ENCODE results near the gene RNASET2. TPM values are rescaled to one million over a fixed set of nuclear protein-coding genes. Genes with fewer than 3 reads are reported as not detected.
"Not testable (repeated sequence)": the region's sequence is repeated elsewhere in the genome, so short reads cannot be mapped to it uniquely, and the experiment has no call there.

RNASET2 gene
- total RNA-seq, 1 experiment from 2014 or later = 10.3 TPM

DNA sequence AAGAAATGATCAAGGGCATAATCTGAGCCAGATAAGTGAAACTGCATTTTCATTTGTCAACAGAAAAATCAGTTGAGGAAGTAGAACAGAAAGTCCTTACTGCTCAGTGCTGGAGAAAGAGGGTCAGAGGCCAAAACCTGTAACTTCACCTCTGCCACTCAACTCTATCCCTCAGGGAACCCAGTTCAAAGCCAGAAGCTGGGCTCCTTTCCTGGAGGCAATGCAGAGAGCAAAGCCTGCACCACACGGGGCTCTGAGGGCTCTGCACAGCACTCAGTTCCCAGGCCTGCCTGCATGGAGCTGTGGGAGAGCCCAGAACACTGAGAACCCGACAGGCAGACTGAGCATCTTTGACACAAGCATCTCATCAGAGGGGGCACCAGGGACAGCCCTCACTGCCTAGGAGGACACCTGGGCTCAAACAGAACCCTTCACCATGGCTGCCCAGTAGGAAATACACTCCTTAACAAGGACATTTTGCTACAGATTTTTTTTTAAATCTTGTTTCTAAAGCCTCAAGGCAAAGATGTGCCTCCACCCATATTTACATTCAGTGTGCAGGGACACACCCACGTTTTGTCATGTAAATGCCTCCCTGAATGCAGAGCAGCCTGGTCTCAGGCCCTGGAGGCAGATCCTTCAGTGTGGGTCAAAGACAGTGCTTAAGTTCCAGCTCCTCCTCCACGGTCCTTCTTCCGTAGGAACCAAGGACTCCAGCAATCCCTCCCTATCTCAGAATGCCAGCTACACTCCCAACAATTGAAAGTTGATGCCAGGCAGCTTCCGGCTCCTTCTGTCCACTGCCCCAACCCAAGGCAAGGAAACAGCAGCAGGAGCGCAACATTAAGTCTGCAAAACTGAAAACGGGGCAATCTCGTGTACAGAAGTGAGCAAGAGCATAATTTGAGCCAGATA lies 6.6 kb downstream of the RNASET2 start:
- Mint-ChIP-seq H3K4me1 (ENCODE audit: insufficient read depth, unreplicated experiment) (peaks cover 13% of the 10 kb centered on the region), H3K9me3 (ENCODE audit: unreplicated experiment) (no peaks in the 10 kb centered on the region), H3K4me3 (ENCODE audit: unreplicated experiment) (no peak overlapping the region), H3K27ac (ENCODE audit: low read depth, unreplicated experiment) (no peak overlapping the region), H3K27me3 (ENCODE audit: insufficient read depth, unreplicated experiment) (no peaks in the 10 kb centered on the region), H3K36me3 (ENCODE audit: insufficient read depth, unreplicated experiment) (no peaks in the 10 kb centered on the region)
- intact Hi-C loops (cut with micrococcal nuclease) = no loop called here
- no peak for DNase-seq (ENCODE audit: unreplicated experiment)
- CTCF ChIA-PET = interaction anchor here (0.6 to 5.3 kb wide), 6 partner anchors 39 to 812 kb away, joined by 3 to 30 read pairs (median 4); no protein-coding TSS in a partner anchor
- POLR2A ChIA-PET = interaction anchor here (1.0 kb wide), 1 partner anchor 163 kb away, joined by 4 read pairs; no protein-coding TSS in a partner anchor
- TF ChIP-seq CTCF (IDR thresholded peaks at IDR 0.05; ENCODE audit: unreplicated experiment) = no peak
- BruUV-seq (replicated peaks) = no TSS peak

DNA sequence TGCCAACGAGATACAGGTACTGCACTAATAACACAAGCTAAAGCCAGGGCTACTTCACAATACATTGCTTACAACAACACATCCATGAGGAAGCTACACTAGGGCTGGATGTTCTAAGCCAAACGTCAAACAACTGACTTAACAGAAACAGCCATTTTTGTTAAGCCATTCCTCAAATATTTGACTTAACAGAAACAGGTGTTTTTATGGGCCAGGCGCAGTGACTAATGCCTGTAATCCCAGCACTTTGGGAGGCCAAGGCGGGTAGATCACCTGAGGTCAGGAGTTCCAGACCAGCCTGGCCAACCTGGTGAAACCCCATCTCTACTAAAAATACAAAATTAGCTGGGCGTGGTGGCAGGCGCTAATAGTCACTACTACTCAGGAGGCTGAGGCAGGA lies 7.6 kb downstream of the RNASET2 start:
- H3K27me3 Mint-ChIP-seq (ENCODE audit: insufficient read depth, unreplicated experiment); DNase-seq (ENCODE audit: unreplicated experiment); H3K36me3 Mint-ChIP-seq (ENCODE audit: insufficient read depth, unreplicated experiment); H3K27ac Mint-ChIP-seq (ENCODE audit: low read depth, unreplicated experiment); H3K9me3 Mint-ChIP-seq (ENCODE audit: unreplicated experiment); H3K4me3 Mint-ChIP-seq (ENCODE audit: unreplicated experiment); intact Hi-C loops (cut with micrococcal nuclease); BruUV-seq (replicated peaks): not testable (repeated sequence)
- POLR2A ChIA-PET = interaction anchor here (1.1 kb wide), 1 partner anchor 322 kb away, joined by 4 read pairs; no protein-coding TSS in a partner anchor
- CTCF ChIA-PET = interaction anchor here (0.6 to 0.9 kb wide), 2 partner anchors 40 to 92 kb away, joined by 3 to 5 read pairs; no protein-coding TSS in a partner anchor
- H3K4me1 Mint-ChIP-seq (ENCODE audit: insufficient read depth, unreplicated experiment) = peaks cover 13% of the 10 kb centered on the region

DNA sequence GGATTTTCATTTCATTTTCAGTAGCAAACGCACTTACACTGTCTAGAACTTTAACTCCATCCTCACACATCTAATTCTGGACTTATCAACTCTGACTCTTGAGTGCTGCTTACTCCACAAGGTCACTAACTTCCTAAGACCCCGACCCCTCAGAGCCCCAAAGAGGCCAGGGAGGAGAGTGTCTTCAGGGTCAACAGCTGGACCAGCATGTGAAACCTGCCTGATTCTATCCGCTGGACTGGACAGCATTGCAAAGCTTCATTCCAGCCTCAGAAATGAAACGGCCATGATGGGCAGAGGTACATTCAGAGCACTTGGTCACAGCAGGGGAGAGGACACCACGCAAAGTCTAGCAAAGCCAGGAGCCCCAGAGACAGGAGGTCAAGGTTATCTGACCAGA lies 9.1 kb downstream of the RNASET2 start:
- Mint-ChIP-seq H3K36me3 (ENCODE audit: insufficient read depth, unreplicated experiment) (no peaks in the 10 kb centered on the region), H3K4me1 (ENCODE audit: insufficient read depth, unreplicated experiment) (peaks cover 13% of the 10 kb centered on the region), H3K9me3 (ENCODE audit: unreplicated experiment) (no peaks in the 10 kb centered on the region), H3K27me3 (ENCODE audit: insufficient read depth, unreplicated experiment) (no peaks in the 10 kb centered on the region), H3K27ac (ENCODE audit: low read depth, unreplicated experiment) (no peak overlapping the region), H3K4me3 (ENCODE audit: unreplicated experiment) (no peak overlapping the region)
- no peak for DNase-seq (ENCODE audit: unreplicated experiment)
- BruUV-seq (replicated peaks) = no TSS peak
- no peak for TF ChIP-seq CTCF (IDR thresholded peaks at IDR 0.05; ENCODE audit: unreplicated experiment)
- POLR2A ChIA-PET = no interaction called here
- intact Hi-C loops (cut with micrococcal nuclease) = no loop called here
- CTCF ChIA-PET = interaction anchor here (0.6 kb wide), 1 partner anchor 272 kb away, joined by 3 read pairs; no protein-coding TSS in a partner anchor

GRCh38 chr6:166946125-166946524 lies 10.2 kb downstream of the RNASET2 start:
- CTCF ChIA-PET = interaction anchor here (0.7 kb wide), 3 partner anchors 9 to 225 kb away, joined by 3 read pairs; no protein-coding TSS in a partner anchor
- Mint-ChIP-seq H3K27ac (ENCODE audit: low read depth, unreplicated experiment) (no peak overlapping the region), H3K9me3 (ENCODE audit: unreplicated experiment) (no peaks in the 10 kb centered on the region), H3K36me3 (ENCODE audit: insufficient read depth, unreplicated experiment) (no peaks in the 10 kb centered on the region), H3K27me3 (ENCODE audit: insufficient read depth, unreplicated experiment) (no peaks in the 10 kb centered on the region), H3K4me1 (ENCODE audit: insufficient read depth, unreplicated experiment) (peaks cover 13% of the 10 kb centered on the region), H3K4me3 (ENCODE audit: unreplicated experiment) (no peak overlapping the region)
- intact Hi-C loops (cut with micrococcal nuclease) = no loop called here
- TF ChIP-seq CTCF (IDR thresholded peaks at IDR 0.05; ENCODE audit: unreplicated experiment) = no peak
- BruUV-seq (replicated peaks) = no TSS peak
- POLR2A ChIA-PET = no interaction called here
- no peak for DNase-seq (ENCODE audit: unreplicated experiment)

Measured in MCF 10A (cell line).